HEK293 (cell line): ENCODE data around the gene KCNQ2.

Source experiments
- ZBTB49 ChIP-seq: fragments of 450-650 bp; formaldehyde crosslinking; IDR thresholded peaks from 2 replicates; pipeline ENCODE4 v1.5.1; 2016; ENCODE audit warnings: missing biosample characterization, missing genetic modification characterization, low read depth
- ZNF280C ChIP-seq: fragments of 450-650 bp; formaldehyde crosslinking; IDR thresholded peaks from 2 replicates; pipeline ENCODE4 v1.5.1; 2016; ENCODE audit warnings: missing biosample characterization, missing genetic modification characterization
- ZNF324 ChIP-seq: fragments of 450-650 bp; formaldehyde crosslinking; IDR thresholded peaks from 2 replicates; pipeline ENCODE4 v1.5.1; 2016; ENCODE audit warnings: missing biosample characterization, missing genetic modification characterization
- ZNF768 ChIP-seq: fragments of 450-650 bp; formaldehyde crosslinking; IDR thresholded peaks from 2 replicates; pipeline ENCODE4 v1.5.1; 2018; ENCODE audit warnings: missing biosample characterization, mild to moderate bottlenecking, missing genetic modification characterization

GRCh38 chr20:63451821-63452220 is 20.6 kb downstream of the KCNQ2 start:
- TF ChIP-seq ZNF324 (tag by site-specific recombination), result no peak
- no peak for TF ChIP-seq ZNF280C (tag by site-specific recombination)
- no peak for TF ChIP-seq ZBTB49
- no peak for TF ChIP-seq ZNF768 (tag by site-specific recombination)
